NB4 (cell line): Measurements from ENCODE around the gene DSCAM.
"Not testable (repeated sequence)": the region's sequence is repeated elsewhere in the genome, so short reads cannot be mapped to it uniquely, and the experiment has no call there.

Experiments
- DNase-seq: peaks from one replicate; pipeline ENCODE4 v3.0.0; 2010; ENCODE audit warnings: low read depth
- H3K4me3 ChIP-seq: one replicate; pipeline ENCODE4 v1.5.1; 2011; ENCODE audit warnings: mild to moderate bottlenecking, low read depth, low read length, moderate library complexity
- CTCF ChIP-seq: IDR thresholded peaks from one replicate; pipeline ENCODE4 v1.5.1; 2012; ENCODE audit warnings: low read depth, low read length
- MAX ChIP-seq: IDR thresholded peaks from 2 replicates; pipeline ENCODE4 v1.6.1; 2011; ENCODE audit warnings: low read depth, low read length
- MYC ChIP-seq: IDR thresholded peaks from 2 replicates; pipeline ENCODE4 v1.6.1; 2011; ENCODE audit warnings: low read depth, low read length
- POLR2A ChIP-seq: IDR thresholded peaks from 2 replicates; pipeline ENCODE4 v1.6.1; 2011; ENCODE audit warnings: mild to moderate bottlenecking; ENCODE audit not compliant: insufficient read length; ENCODE audit errors: extremely low read depth

The DSCAM gene

GRCh38 chr21:40335704-40336103, 511.3 kb downstream of the DSCAM start:
- H3K4me3 ChIP-seq = no peak overlapping the region
- no peak for DNase-seq
- TF ChIP-seq POLR2A = no peak
- TF ChIP-seq CTCF = no peak
- no peak for TF ChIP-seq MAX
- TF ChIP-seq MYC = no peak

- DNase-seq = no peak
- no peak for TF ChIP-seq MYC
- no peak for TF ChIP-seq POLR2A
- no peak for TF ChIP-seq MAX
- no peak for TF ChIP-seq CTCF
- H3K4me3 ChIP-seq = no peak overlapping the region
Measured at GRCh38 chr21:40334159-40334558, 512.8 kb downstream of the DSCAM start.

- TF ChIP-seq CTCF (no peak), POLR2A (no peak), MAX (no peak), MYC (no peak)
- DNase-seq = no peak
- H3K4me3 ChIP-seq = no peak overlapping the region
Measured at GRCh38 chr21:40333731-40334130, 513.2 kb downstream of the DSCAM start.

GRCh38 chr21:40331804-40332203, 515.2 kb downstream of the DSCAM start:
- DNase-seq = no peak
- TF ChIP-seq POLR2A = no peak
- TF ChIP-seq MYC = no peak
- no peak for TF ChIP-seq CTCF
- TF ChIP-seq MAX = no peak
- H3K4me3 ChIP-seq = no peak overlapping the region

GRCh38 chr21:40331172-40331571, 515.8 kb downstream of the DSCAM start:
- TF ChIP-seq CTCF = no peak
- TF ChIP-seq MYC = no peak
- no peak for TF ChIP-seq MAX
- TF ChIP-seq POLR2A = no peak
- no peak overlapping the region for H3K4me3 ChIP-seq
- DNase-seq = no peak

GRCh38 chr21:40324389-40324788, 522.6 kb downstream of the DSCAM start:
- no peak overlapping the region for H3K4me3 ChIP-seq
- TF ChIP-seq CTCF = no peak
- no peak for TF ChIP-seq POLR2A
- no peak for TF ChIP-seq MAX
- no peak for TF ChIP-seq MYC
- no peak for DNase-seq

- H3K4me3 ChIP-seq, DNase-seq: not testable (repeated sequence)
Measured at GRCh38 chr21:40320718-40321117, 526.2 kb downstream of the DSCAM start.
